ENCODE measurements around the gene NKX3-2. TPM values are rescaled to one million over a fixed set of nuclear protein-coding genes. Genes with fewer than 3 reads are reported as not detected.

The NKX3-2 gene
- total RNA-seq (2014; rRNA removed; shearing (Covaris generic)), result 0.03 and 0.55 TPM in 2 replicates

DNA sequence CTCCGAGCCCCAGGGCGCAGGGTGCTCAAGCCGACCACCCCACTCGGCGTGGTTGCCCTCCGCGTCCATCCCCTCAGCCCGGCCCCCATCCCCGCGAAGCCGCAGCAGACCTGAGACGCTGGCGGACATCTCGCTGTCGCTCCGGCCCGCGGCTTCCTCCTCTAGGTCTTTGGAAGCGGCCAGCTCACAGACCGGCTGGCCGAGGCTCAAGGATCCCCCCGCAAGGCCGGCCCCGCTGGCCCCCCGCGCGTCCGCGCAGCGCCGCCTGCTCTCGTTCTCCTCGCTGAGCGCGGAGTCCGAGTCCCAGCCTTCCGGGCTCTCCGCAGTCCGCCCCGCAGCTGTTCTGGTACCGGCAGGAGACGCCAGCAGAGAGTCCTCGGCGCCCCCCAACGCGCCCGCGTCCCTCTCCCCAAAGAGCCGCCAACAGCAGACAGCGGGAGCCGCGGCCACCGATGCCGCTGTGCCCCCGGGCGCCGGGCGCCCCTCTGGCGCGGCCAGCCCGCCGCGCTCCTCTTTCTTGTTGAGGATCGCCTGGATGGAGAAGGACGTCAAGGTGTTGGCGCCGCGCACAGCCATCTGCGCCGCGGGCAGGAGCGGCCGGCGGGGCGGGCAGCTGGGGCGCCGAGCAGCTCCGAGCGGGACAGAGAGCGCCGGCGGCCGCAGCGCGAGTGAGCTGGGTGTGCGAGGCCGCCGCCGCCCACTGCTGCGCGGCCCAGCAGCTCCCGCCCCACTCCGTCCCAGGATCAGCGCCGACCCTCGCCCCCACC, at the start of gene NKX3-2:
Gene NKX3-2 (minus strand): TSS at position 670 of the 767 bp plus-strand sequence. CDS start 94 bp downstream, at position 576.
- peak; percentile 11 for DNase-seq (ENCODE audit: low spot score)

GRCh38 chr4:13592220-13592619, 47.9 kb upstream of the NKX3-2 start:
- no peak for DNase-seq (ENCODE audit: low spot score)

DNA sequence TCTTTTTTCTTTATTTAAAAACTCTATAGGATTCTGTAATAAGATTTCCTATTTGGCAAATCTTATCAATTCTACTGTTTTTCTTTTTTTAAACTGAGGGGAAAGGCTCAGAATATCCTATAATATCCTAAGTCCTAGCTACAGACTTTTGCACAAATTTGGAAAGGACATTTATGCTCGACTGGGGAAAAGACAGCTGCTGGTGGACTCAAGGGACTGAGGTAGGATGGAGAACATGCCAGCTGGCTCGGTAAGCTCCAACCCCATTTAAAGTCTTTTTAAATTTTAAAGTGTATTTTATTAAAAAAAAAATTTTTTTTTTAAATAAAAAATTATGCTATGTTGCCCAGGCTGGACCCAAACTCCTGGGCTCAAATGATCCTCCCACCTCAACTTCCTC, 46.5 kb upstream of the NKX3-2 start:
- no peak for DNase-seq (ENCODE audit: low spot score)

DNA sequence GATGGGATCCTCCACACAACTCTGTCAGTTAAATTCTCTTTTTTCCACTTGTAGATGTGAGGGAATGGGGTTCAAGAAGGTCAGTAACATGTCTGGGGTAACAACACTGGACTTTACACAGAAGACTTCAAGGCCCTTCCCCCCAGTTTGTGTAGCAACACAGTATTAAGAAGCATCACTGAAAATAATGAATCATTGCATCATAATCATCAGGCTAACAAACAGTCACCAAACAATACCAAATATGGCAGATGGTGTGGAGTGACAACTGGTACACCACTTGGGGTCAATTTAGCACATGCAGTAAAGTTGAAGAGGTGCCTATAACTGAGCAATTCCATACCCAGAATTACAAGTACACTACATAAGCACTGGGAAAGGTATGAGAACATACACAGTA, 44.6 kb upstream of the NKX3-2 start:
- no peak for DNase-seq (ENCODE audit: low spot score)

DNA sequence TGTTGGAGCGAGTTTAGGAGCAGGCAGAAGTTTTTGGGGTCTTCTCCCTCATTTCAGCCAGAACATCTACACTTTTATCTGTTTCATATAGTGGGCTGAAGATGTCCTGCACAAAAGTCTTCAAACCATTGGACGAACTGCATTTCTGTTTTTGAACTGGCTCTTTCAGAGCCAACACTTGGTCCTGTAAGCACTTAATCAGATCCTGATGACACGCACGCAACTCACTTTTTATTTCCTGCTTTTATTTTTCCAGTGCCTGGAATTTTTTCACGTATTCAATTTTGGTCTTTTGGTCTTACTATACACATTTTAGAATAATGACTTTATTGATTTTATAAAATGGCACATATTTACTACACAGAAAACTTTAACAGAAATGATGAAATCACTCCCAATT, 40.2 kb upstream of the NKX3-2 start:
- DNase-seq (ENCODE audit: low spot score), result no peak

DNA sequence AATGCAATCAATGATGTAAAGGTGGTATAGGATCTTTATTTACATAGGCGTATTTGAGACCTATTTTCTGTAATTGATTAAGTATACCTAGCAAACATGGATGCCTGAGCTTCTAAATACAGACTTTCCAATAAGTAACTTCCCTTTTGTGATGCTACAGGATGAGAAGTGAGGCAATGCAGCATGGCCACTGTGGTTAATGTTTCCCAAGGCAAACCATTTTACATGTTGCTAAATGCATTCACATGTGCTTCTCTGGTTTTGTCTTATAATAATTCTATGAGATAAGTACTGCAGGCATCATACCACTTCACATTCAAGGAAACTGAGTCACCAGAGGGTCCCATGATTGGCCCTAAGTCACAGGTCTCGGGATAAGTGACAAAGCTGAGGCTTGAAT, 35.7 kb upstream of the NKX3-2 start:
- DNase-seq (ENCODE audit: low spot score), result no peak

GRCh38 chr4:13577660-13578059, 33.4 kb upstream of the NKX3-2 start:
- DNase-seq (ENCODE audit: low spot score), result no peak

DNA sequence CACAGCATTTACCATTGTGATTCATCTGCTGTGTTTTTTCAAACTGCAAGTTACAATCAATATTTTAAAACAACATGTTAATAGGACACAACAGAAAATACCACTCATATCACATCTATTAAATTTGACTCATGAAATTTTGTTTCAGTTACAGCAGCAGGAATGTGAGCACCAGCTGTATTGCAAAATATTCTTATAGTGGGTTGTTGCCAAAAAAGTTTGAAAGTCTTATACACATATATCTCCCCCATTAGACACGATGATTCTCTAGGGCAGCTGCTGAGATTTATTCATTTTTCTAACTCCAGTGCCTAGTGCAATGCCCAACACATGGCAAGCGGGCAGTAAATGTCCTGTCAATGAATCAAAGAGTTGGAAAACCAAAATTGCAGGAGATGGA, 26.6 kb upstream of the NKX3-2 start:
- DNase-seq (ENCODE audit: low spot score), result no peak

DNA sequence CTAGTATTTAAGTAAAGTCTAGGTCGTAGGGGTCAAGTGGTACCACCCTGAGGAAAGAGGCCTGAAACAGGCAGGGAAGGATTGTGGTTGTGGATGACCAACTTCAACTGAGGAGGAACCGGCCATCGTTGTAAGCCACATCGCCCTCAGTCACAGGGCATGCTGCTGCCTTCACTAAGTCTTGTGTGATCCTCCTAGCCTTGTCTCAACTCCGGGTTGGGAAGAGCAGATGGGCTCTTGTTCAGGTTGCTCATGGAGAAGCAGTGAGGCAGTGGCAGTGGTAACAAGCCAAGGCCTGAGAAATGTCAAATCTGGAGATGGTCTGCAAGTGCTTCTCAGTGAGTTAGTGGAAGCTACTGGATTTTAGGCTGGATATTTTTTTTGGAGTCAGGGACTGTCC, 22.8 kb upstream of the NKX3-2 start:
- no peak for DNase-seq (ENCODE audit: low spot score)

DNA sequence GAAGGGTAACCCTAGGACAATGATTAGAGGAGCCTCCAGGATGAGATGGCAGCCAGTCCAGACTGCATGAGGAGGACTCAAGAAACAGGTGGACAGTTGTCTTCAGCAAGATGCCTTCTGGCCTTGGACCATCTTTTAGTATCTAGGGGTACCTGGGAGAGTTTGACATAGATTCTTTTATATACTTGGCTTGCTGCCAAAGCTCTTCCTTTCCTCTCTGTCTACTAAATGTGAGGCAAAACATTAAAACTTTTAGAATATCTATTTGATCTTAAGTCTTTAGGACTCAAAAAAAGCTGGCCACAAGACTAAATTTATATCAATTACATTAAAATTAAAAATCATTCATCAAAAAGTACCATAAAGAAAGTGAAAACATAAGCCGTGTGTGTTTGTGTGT, 18.6 kb upstream of the NKX3-2 start:
- DNase-seq (ENCODE audit: low spot score), result no peak

DNA sequence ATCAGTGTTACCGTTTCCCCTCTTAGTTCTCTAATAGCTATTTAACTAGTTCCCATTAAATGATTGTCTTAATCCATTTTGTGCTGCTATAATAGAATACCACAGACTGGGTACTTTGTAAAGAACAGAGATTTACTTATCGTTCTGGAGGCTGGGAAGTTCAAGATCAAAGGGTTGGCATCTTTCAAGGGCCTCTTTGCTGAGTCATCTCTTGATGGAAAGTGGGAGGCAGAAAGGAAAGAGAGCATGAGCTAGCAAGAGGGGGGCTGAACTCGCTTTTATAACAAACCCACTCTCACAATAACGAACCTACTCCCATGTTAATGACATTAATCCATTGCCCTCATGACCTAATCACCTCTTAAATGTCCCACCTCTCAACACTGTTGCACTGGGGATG, 17.4 kb upstream of the NKX3-2 start:
- DNase-seq (ENCODE audit: low spot score), result no peak

DNA sequence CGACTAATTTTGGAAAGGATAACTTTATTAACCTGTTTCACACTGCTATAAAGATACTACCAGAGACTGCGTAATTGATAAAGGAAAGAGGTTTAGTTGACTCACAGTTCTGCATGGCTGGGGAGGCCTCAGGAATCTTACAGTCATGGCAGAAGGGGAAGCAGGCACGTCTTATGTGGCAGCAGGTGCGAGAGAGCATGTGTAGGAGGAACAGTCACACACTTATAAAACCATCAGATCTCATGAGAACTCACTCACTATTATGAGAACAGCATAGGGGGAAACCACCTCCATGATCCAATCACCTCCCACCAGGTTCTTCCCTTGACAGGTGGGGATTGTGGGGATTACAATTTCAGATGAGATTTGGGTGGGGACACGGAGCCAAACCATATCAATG, 15.8 kb upstream of the NKX3-2 start:
- DNase-seq (ENCODE audit: low spot score), result peak; percentile 9

GRCh38 chr4:13559413-13559812, 15.1 kb upstream of the NKX3-2 start:
- DNase-seq (ENCODE audit: low spot score), result peak; percentile 92

GRCh38 chr4:13558881-13559280, 14.6 kb upstream of the NKX3-2 start:
- peak; percentile 5 for DNase-seq (ENCODE audit: low spot score)

- no peak for DNase-seq (ENCODE audit: low spot score)
Measured at GRCh38 chr4:13555325-13555724, 11.0 kb upstream of the NKX3-2 start.

GRCh38 chr4:13553081-13553480, 8.8 kb upstream of the NKX3-2 start:
- DNase-seq (ENCODE audit: low spot score), result no peak

- peak; percentile 74 for DNase-seq (ENCODE audit: low spot score)
Measured at GRCh38 chr4:13548984-13549546, 4.8 kb upstream of the NKX3-2 start.

DNA sequence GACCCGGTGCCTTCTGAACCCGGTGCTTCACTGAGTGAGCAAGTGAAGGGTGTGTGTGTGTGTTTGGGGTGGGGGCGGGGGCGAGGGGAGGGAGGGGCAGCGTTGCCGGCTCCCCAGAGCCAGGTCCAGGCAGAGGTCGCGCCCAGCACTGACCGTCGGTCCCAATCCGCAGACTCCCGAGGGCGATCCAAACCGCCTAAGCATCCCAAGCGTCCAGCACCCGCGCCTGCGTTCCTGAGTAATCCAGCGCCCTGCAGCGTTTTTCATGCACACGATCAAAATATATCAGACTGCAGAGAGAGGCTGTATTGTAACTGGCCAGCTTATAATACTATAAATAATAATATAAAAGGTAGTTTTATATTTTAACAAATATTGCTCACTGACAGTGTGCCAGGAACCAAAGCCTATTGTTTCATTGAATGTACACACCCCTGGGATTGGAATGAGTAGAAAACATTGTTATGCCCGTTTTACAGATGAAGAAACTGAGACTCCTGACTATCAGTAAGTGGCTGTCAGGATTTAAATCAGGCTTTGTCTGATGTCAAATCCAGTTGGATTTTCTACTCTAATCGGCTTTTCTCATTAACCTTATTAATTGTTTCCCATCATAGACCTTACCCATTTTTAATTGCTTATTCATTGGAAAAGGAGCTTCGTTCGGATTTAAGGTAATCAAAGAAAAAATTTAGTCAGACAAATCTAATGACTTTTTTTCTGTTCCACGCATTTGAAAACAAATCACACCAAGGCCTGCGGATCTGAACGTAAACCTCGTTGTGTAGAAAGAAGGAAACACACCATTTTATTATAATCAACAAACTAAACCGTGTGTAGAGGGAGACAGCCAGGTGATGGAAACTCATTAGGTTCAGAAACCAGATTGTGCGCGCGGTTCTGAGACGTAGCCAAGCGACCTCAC, 4.0 kb upstream of the NKX3-2 start:
- DNase-seq (ENCODE audit: low spot score), result no peak

GRCh38 chr4:13547485-13548041, 3.3 kb upstream of the NKX3-2 start:
- no peak for DNase-seq (ENCODE audit: low spot score)

- DNase-seq (ENCODE audit: low spot score), result no peak
Measured at GRCh38 chr4:13546941-13547484, 2.7 kb upstream of the NKX3-2 start.

DNA sequence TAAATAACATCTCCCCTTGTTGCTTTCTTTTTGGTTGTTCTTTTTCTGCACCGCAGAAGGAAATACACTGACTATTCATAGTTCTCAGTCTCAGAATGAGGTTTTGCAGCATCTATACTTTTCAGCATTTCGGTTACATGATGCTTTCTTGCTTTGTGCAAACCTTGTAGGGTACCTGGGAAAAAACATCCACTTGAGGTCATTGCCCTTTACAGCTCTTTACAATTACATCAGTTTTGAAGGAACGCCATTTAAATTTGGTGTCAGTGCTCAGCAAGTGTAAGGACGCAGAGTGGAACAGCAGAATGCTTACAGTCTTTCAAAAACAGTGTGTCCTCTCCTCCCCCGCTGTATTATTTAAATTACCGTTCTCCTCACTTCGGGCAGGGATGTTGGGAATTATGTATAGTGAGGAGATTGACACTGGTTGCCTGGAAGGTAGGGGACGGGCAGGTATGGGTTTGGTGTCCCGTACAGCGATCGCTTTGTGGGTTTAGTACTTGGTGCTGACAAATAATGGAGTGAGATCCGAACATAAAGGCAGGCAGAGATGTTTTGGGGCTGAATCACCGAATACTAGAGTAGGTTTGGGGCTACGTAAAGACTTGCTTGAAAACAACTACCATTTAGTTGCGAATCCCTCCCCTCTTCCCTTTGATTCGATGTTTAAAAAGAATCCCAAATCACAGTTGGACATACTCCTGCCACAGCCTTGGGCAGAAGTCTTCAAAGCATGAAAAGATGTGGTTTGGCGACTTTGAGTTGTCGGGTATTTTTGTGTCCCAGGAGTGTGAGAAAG, 2.0 kb upstream of the NKX3-2 start:
- DNase-seq (ENCODE audit: low spot score), result no peak
